Measurements from ENCODE around the gene SLC30A7.
"Not testable (repeated sequence)": the region's sequence is repeated elsewhere in the genome, so short reads cannot be mapped to it uniquely, and the experiment has no call there.

SLC30A7 gene

DNA sequence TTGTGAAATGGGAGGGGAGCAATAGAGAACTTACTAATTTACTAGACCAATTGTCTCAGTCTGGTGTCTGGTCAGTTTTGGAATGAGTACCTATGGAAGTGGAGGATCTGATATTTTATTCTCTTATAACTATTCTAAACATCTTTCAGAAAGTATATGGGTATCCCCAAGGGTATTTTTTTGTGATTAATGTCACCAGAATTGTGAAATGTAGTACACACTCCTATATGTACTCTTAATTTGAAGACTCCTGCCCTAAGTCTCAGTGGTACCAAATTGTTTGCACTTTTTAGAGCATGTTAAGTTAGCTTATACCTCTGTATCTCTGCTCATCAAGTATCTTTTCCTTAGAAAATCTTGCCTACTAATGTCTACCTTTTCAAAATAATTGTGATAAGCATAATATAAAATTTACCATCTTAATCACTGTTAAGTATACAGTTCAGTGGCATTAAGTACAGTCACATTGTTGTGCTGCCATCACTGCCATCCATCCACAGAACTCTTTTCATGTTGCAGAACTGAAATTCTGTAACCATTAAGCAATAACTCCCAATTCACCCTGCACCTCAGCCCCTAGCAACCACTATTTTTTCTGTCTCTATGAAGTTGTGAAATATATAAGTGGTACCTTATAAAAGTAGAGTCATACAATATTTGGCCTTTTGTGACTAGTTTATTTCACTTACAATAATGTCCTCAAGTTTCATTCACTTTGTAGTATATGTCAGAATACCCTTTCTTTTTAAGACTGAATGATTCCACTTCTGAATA lies 40.5 kb downstream of the SLC30A7 start:
- DNase-seq (ENCODE audit: low read depth): no peak

GRCh38 chr1:100941098-100941527 lies 45.2 kb downstream of the SLC30A7 start:
- no peak for DNase-seq (ENCODE audit: low read depth)

GRCh38 chr1:100941580-100942216 lies 45.8 kb downstream of the SLC30A7 start:
- no peak for DNase-seq (ENCODE audit: low read depth)

GRCh38 chr1:100942304-100943046 lies 46.6 kb downstream of the SLC30A7 start:
- no peak for DNase-seq (ENCODE audit: low read depth)

DNA sequence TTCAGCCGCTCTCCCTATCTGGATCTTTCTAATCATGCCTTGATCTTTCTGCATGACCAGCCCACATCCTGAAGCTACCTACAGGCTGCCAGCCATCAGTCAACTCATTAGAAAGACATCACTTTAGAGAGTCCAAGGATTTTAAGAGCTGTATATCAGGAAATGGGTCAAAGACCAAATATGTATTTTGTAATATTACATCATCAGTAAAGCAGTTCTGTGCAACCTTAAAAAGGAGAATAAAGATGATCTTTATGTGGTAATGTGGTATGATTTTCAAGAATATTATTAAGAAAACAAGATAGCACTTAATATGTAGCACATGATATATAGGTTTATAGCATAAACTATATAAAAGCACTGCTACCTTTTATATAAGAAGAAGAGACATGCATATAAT lies 47.6 kb downstream of the SLC30A7 start:
- DNase-seq (ENCODE audit: low read depth): no peak

DNA sequence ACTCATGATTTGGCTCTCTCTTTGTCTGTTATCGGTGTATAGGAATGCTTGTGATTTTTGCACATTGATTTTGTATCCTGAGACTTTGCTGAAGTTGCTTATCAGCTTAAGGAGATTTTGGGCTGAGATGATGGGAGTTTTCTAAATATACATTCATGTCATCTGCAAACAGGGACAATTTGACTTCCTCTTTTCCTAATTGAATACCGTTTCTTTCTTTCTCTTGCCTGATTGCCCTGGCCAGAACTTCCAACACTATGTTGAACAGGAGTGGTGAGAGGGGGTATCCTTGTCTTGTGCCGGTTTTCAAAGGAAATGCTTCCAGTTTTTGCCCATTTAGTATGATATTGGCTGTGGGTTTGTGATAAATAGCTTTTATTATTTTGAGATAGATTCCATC lies 50.2 kb downstream of the SLC30A7 start:
- not testable (repeated sequence) for DNase-seq (ENCODE audit: low read depth)

GRCh38 chr1:100947816-100948215 lies 51.9 kb downstream of the SLC30A7 start:
- DNase-seq (ENCODE audit: low read depth): not testable (repeated sequence)

DNA sequence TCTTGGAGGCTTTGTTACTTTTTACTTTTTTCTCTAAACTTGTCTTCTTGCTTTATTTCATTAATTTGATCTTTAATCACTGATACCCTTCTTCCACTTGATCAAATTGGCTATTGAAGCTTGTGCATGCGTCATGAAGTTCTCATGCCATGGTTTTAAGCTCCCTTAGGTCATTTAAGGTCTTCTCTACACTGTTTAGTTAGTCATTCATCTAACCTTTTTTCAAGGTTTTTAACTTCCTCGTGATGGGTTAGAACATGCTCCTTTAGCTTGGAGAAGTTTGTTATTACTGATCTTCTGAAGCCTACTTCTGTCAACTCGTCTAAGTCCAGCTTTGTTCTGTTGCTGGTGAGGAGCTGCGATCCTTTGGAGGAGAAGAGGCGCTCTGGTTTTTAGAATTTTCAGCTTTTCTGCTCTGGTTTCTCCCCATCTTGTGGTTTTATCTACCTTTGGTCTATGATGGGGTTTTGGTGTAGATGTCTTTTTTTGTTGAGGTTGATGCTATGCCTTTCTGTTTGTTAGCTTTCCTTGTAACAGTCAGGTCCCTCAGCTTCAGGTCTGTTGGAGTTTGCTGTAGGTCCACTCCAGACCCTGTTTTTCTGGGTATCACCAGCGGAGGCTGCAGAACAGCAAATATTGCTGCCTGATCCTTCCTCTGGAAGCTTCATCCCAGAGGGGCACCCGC lies 53.0 kb downstream of the SLC30A7 start:
- DNase-seq (ENCODE audit: low read depth): not testable (repeated sequence)

- DNase-seq (ENCODE audit: low read depth): not testable (repeated sequence)
These were observed 53.7 kb downstream of the SLC30A7 start for GRCh38 chr1:100949515-100950158.

- no peak for DNase-seq (ENCODE audit: low read depth)
These were observed 54.4 kb downstream of the SLC30A7 start for GRCh38 chr1:100950337-100950736.

GRCh38 chr1:100950781-100951180 lies 54.9 kb downstream of the SLC30A7 start:
- peak; percentile 22 for DNase-seq (ENCODE audit: low read depth)

GRCh38 chr1:100952104-100952745 lies 56.3 kb downstream of the SLC30A7 start:
- no peak for DNase-seq (ENCODE audit: low read depth)

- DNase-seq (ENCODE audit: low read depth): not testable (repeated sequence)
These were observed 57.1 kb downstream of the SLC30A7 start for GRCh38 chr1:100952970-100953369.

DNA sequence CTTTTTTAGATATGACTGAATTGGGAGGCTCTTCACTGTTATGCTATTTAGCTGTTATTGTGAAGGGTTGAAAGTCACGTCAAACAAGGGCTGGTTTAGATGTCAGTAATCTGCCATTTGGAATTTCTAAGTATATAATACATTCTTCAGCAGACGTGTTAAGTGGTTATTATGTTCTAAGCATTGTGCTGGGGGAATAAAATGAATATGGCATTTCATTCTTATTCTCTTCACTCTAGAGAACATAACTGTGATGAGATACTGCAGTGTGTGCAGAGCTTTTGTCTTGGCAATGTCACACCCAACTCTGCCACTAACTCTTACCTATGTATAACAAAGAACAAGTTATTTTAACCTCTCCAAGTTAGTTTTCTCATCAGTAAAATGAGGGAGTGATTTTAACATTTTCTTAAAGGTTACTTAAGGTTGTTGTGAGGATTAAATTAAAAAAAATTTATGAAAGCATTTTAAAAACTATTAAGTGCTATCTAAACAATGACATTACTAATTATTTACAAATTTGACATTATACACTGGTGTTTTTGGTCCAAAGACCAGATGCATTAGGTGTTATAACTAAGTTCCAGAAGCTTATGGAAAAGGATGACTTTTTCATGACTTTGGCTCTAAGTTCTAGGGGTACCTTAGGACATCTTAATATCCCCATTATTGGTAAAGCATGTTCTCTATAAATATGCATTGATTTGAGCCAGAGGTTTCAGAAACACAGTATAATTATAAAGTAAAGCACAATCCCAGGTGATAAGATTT lies 58.3 kb downstream of the SLC30A7 start:
- DNase-seq (ENCODE audit: low read depth): no peak

GRCh38 chr1:100955322-100955721 lies 59.4 kb downstream of the SLC30A7 start:
- DNase-seq (ENCODE audit: low read depth): peak; percentile 80

- DNase-seq (ENCODE audit: low read depth): no peak
These were observed 63.7 kb downstream of the SLC30A7 start for GRCh38 chr1:100959502-100960060.

DNA sequence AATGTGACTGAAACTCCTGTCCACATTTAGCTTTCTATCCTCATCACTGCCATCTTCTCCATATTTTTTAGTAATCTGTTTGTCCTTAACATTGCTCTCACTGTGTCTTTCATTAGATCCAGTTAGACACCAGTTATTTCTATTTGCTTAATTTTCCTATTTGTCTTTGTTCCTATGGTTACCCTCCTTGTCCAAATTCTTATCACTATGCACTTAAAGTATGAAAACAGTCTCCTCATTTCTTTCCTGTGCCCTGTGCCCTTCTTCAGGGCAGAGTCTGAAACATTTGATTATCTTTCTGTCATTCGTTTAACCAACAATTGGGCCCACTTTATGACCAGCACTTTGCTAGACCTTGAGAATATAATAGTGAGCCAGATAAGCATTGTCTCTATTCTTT lies 64.2 kb downstream of the SLC30A7 start:
- no peak for DNase-seq (ENCODE audit: low read depth)

DNA sequence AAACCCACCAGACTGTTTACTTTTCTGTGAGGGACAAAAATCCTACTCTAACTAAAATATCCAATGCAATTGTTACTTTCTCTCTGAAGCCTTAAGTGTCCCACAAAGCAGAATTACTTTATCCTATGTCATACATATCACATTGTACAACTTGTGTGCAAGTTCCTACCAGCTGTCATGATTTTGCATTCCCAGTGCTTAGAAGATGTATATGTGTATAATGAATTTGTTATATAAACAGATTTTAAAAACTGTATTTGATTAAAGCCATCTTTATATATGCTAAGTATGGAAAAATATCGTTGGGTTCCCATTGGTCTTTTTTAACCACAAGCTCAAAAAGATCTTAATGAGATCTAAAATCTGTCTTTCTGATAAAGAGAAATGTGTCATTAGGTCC lies 72.7 kb downstream of the SLC30A7 start:
- DNase-seq (ENCODE audit: low read depth): no peak

DNA sequence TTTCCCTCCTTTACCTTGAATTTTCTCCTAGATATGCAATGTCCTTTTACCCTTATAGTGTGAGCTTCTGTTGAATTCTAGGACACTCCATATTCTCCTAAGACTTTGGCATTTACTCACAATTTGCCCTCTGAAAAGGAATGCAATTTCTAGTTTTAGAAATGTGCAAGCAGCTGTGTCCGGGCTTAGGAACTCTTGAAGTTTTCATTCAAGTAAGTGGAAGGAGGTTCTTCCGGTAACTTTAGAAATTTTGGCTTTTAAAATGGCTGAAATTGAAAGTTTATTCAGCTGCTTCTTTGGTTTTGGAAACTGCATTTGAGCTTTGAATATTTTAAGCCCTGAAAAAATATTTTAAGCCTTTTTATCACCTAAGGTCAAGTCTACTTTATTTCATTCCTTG lies 73.4 kb downstream of the SLC30A7 start:
- DNase-seq (ENCODE audit: low read depth): no peak

GRCh38 chr1:100971021-100971420 lies 75.1 kb downstream of the SLC30A7 start:
- DNase-seq (ENCODE audit: low read depth): no peak

Data from fibroblast of the conjunctiva (primary cell).